ENCODE measurements around the gene NKX1-1. TPM values are rescaled to one million over a fixed set of nuclear protein-coding genes. Genes with fewer than 3 reads are reported as not detected.

NKX1-1 gene
- total RNA-seq, 1 experiment from 2014 or later: not detected

DNA sequence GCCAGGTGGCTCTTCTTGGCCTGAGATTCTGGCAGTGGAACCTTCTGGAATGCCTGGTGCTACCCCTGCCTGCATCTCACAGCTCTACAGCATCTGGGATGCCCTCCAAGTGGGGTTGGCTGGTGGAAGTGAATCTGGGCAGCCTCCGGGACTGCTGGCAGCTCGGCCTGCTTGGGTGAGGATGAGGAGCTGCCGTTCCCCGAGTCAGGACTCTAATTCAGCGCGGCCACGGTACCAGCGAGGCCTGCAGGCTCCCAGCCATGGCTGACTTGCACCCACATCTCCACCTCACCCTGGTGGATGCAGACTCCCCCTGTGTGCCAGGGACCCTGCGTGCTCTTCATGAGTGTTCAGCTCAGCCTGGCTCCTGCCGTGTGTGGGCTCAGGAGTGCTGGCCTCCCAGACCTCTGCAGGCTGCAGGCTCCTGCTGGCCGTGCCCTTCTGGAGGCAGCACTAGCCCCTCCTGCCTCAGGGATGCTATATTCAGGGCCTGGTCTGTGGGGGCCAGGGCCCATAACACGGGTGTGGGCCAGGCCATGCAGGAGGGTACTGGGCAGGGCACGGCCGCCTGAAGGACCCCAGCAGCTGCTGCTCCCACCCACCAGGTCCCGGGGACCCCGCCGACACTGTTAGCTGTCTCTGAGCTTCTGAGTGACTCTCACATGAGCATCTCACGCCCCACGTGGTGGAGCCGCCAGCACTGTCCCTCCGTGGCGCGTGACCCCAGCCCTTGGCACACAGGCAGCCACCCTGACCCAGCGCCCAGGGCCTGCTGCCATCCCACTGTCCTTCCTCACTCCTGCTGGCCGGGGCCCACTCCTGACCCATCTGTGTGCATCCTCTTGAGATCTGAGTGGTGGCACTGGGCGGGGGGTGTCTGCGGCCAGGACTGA, 48.6 kb downstream of the NKX1-1 start:
- no peak for DNase-seq (ENCODE audit: low read depth, low spot score)
- Histone ChIP-seq H3K4me3 (ENCODE audit: low read depth in 2 of 2, low read length in 2 of 2) (no peak overlapping the region), H3K4me1 (ENCODE audit: control insufficient read depth, insufficient read depth, low read length) (no peaks in the 10 kb centered on the region), H3K27ac (ENCODE audit: low read length) (no peak overlapping the region), H3K27me3 (ENCODE audit: control insufficient read depth, insufficient read depth, low read length) (no peaks in the 10 kb centered on the region), H3K9me3 (ENCODE audit: control insufficient read depth, insufficient read depth, low read depth, low read length) (no peaks in the 10 kb centered on the region), H3K36me3 (ENCODE audit: control insufficient read depth, insufficient read depth, low read length) (no peaks in the 10 kb centered on the region)
- in situ Hi-C loops (cut with HindIII; ENCODE audit: low pct_unique_long_range_greater_than_20kb, low sequenced_read_pairs) (no loop called here), intact Hi-C loops (cut with micrococcal nuclease; ENCODE audit: unreplicated experiment) (loop anchor here (5.0 kb wide), 2 partner anchors 155 to 270 kb away; no protein-coding TSS in a partner anchor)
- ATAC-seq: no peak
- ChIA-PET CTCF (no interaction called here), POLR2A (no interaction called here)
- TF ChIP-seq, protein P1, sequence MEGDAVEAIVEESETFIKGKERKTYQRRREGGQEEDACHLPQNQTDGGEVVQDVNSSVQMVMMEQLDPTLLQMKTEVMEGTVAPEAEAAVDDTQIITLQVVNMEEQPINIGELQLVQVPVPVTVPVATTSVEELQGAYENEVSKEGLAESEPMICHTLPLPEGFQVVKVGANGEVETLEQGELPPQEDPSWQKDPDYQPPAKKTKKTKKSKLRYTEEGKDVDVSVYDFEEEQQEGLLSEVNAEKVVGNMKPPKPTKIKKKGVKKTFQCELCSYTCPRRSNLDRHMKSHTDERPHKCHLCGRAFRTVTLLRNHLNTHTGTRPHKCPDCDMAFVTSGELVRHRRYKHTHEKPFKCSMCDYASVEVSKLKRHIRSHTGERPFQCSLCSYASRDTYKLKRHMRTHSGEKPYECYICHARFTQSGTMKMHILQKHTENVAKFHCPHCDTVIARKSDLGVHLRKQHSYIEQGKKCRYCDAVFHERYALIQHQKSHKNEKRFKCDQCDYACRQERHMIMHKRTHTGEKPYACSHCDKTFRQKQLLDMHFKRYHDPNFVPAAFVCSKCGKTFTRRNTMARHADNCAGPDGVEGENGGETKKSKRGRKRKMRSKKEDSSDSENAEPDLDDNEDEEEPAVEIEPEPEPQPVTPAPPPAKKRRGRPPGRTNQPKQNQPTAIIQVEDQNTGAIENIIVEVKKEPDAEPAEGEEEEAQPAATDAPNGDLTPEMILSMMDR (IDR thresholded peaks at IDR 0.05): no peak
- TF ChIP-seq REST (IDR thresholded peaks at IDR 0.05; ENCODE audit: insufficient read depth in 1 of 2, low read depth in 2 of 2, low read length in 1 of 2): no peak
- TF ChIP-seq POLR2AphosphoS5 (IDR thresholded peaks at IDR 0.05; ENCODE audit: low read depth, low read length): no peak
- TF ChIP-seq TCF7L2 (IDR thresholded peaks at IDR 0.05; ENCODE audit: low read depth, low read length): no peak
- TF ChIP-seq SIN3A (IDR thresholded peaks at IDR 0.05; ENCODE audit: borderline replicate concordance, insufficient read depth, low read depth, low read length): no peak
- no TSS peak for BruUV-seq (replicated peaks)

GRCh38 chr4:1356181-1356998, 49.9 kb downstream of the NKX1-1 start:
- ATAC-seq (0 out of 2 replicates have a peak, but pooled peaks have one; percentile 33), DNase-seq (ENCODE audit: low read depth, low spot score) (no peak)
- Histone ChIP-seq H3K4me1 (ENCODE audit: control insufficient read depth, insufficient read depth, low read length) (no peaks in the 10 kb centered on the region), H3K36me3 (ENCODE audit: control insufficient read depth, insufficient read depth, low read length) (no peaks in the 10 kb centered on the region), H3K4me3 (ENCODE audit: low read depth in 2 of 2, low read length in 2 of 2) (no peak overlapping the region), H3K27me3 (ENCODE audit: control insufficient read depth, insufficient read depth, low read length) (no peaks in the 10 kb centered on the region), H3K27ac (ENCODE audit: low read length) (no peak overlapping the region), H3K9me3 (ENCODE audit: control insufficient read depth, insufficient read depth, low read depth, low read length) (no peaks in the 10 kb centered on the region)
- TF ChIP-seq SIN3A (IDR thresholded peaks at IDR 0.05; ENCODE audit: borderline replicate concordance, insufficient read depth, low read depth, low read length): no peak
- TF ChIP-seq, protein P1 (IDR thresholded peaks at IDR 0.05): peak; percentile 86
- in situ Hi-C loops (cut with HindIII; ENCODE audit: low pct_unique_long_range_greater_than_20kb, low sequenced_read_pairs) (no loop called here), intact Hi-C loops (cut with micrococcal nuclease; ENCODE audit: unreplicated experiment) (loop anchor here (5.0 kb wide), 2 partner anchors 156 to 271 kb away; no protein-coding TSS in a partner anchor)
- CTCF ChIA-PET: interaction anchor here (0.6 to 1.2 kb wide), 2 partner anchors 273 to 275 kb away, joined by 3 to 5 read pairs; no protein-coding TSS in a partner anchor
- no TSS peak for BruUV-seq (replicated peaks)
- POLR2A ChIA-PET: no interaction called here
